Spleen (tissue), 7 donors: ENCODE data around the gene MAP3K10.

ENCODE experiments used
- POLR2A ChIP-seq, 3 donors: fragments of 450-650 bp; IDR thresholded peaks; one replicate each; pipeline ENCODE4 v1.5.1; 2017; ENCODE audit warnings: antibody characterized with exemption in 3 of 3, mild to moderate bottlenecking in 1 of 3
- POLR2AphosphoS5 ChIP-seq, 3 donors: sonication (generic); formaldehyde crosslinking; IDR thresholded peaks; one replicate each; pipeline ENCODE4 v1.5.1; 2017; ENCODE audit warnings: antibody characterized with exemption in 3 of 3
- TF ChIP-seq, protein P1 (sequence below), 11 experiments: fragments of 200-600 bp in 7 of 11; fragments of 450-650 bp in 4 of 11; sonication (generic) in 4 of 11; IDR thresholded peaks in 8 of 11; conservative IDR thresholded peaks in 3 of 11; 1 replicate in 7 of 11; 2 replicates in 4 of 11; pipeline versions ENCODE4 v1.4.0 to v1.8.0; 2016 to 2021; ENCODE audit warnings: antibody characterized with exemption in 11 of 11, inconsistent platforms in 4 of 11, mild to moderate bottlenecking in 1 of 11
- donor health status: DM: no; HTN: no; CAD: no; lungs with moderate emphysema.
- donor health status: DM: no; HTN: no; CAD: no.
- donor health status: DM: no; HTN: no; CAD: no.

DNA sequence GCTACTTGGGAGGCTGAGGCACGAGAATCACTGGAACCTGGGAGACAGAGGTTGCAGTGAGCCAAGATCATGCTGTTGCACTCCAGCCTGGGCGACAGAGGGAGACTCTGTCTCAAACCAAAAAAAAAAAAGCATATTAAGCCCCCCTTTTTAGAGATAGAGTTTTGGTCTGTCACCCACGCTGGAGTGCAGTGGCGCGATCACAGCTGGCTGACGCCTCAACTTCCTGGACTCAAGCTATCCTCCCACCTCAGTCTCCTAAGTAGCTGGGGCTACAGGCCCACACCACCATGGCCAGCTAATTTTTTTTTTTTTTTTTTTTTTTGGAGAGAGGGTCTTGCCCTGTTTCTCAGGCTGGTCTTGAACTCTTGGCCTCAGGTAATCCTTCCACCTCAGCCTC, 34.2 kb upstream of the MAP3K10 start:
- TF ChIP-seq, protein P1, sequence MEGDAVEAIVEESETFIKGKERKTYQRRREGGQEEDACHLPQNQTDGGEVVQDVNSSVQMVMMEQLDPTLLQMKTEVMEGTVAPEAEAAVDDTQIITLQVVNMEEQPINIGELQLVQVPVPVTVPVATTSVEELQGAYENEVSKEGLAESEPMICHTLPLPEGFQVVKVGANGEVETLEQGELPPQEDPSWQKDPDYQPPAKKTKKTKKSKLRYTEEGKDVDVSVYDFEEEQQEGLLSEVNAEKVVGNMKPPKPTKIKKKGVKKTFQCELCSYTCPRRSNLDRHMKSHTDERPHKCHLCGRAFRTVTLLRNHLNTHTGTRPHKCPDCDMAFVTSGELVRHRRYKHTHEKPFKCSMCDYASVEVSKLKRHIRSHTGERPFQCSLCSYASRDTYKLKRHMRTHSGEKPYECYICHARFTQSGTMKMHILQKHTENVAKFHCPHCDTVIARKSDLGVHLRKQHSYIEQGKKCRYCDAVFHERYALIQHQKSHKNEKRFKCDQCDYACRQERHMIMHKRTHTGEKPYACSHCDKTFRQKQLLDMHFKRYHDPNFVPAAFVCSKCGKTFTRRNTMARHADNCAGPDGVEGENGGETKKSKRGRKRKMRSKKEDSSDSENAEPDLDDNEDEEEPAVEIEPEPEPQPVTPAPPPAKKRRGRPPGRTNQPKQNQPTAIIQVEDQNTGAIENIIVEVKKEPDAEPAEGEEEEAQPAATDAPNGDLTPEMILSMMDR (IDR thresholded peaks at IDR 0.05 in 8 of 11, conservative IDR thresholded peaks at IDR 0.05 in 3 of 11) = no peak
- no peak for TF ChIP-seq POLR2A (IDR thresholded peaks at IDR 0.05)
- TF ChIP-seq POLR2AphosphoS5 (IDR thresholded peaks at IDR 0.05) = no peak
